Astrocyte (in vitro differentiated cells and primary cell): ENCODE data around the gene KRTAP10-1. TPM values are rescaled to one million over a fixed set of nuclear protein-coding genes. Genes with fewer than 3 reads are reported as not detected.

Experiments
- DNase-seq: peaks from one replicate; pipeline ENCODE4 v3.0.0-alpha.2; 2010; ENCODE audit warnings: low read depth
- FAIRE-seq: peaks from 2 replicates; lab custom pipeline; 2011; peaks lifted over from hg19 to GRCh38; lab: Jason Lieb, UNC
- H2AFZ ChIP-seq: 2 replicates; pipeline ENCODE4 v1.6.0; 2012; ENCODE audit warnings: low read depth, low read length, inconsistent platforms
- H3K27ac ChIP-seq: 2 replicates; pipeline ENCODE4 v1.5.1; 2011; ENCODE audit warnings: low read depth, low read length, inconsistent platforms
- H3K27me3 ChIP-seq: 2 replicates; pipeline ENCODE4 v1.6.0; 2011; ENCODE audit warnings: low read length, inconsistent platforms; ENCODE audit not compliant: insufficient read depth
- H3K36me3 ChIP-seq: 2 replicates; pipeline ENCODE4 v1.5.1; 2011; ENCODE audit warnings: low read length, inconsistent platforms; ENCODE audit not compliant: insufficient read depth
- H3K4me1 ChIP-seq: 2 replicates; pipeline ENCODE4 v1.5.1; 2011; ENCODE audit warnings: low read length, inconsistent platforms; ENCODE audit not compliant: insufficient read depth
- H3K4me2 ChIP-seq: 2 replicates; pipeline ENCODE4 v1.6.0; 2012; ENCODE audit warnings: low read length, inconsistent platforms
- H3K4me3 ChIP-seq: 2 replicates; pipeline ENCODE4 v1.5.1; 2011; ENCODE audit warnings: low read depth, mild to moderate bottlenecking, low read length, inconsistent platforms; ENCODE audit not compliant: insufficient read depth
- H3K79me2 ChIP-seq: 2 replicates; pipeline ENCODE4 v1.6.0; 2012; ENCODE audit warnings: mild to moderate bottlenecking, low read length, inconsistent platforms; ENCODE audit not compliant: insufficient read depth
- H3K9ac ChIP-seq: 2 replicates; pipeline ENCODE4 v1.6.0; 2012; ENCODE audit warnings: mild to moderate bottlenecking, low read length, inconsistent platforms
- H3K9me3 ChIP-seq: 2 replicates; pipeline ENCODE4 v1.5.1; 2012; ENCODE audit warnings: low read depth, mild to moderate bottlenecking, low read length, inconsistent platforms; ENCODE audit not compliant: insufficient read depth
- H4K20me1 ChIP-seq: 2 replicates; pipeline ENCODE4 v1.6.0; 2012; ENCODE audit warnings: low read length, inconsistent platforms; ENCODE audit not compliant: insufficient read depth
- H3K27ac Mint-ChIP-seq: one replicate; pipeline ENCODE4 v1.8.0; 2021; ENCODE audit warnings: mild to moderate bottlenecking, mixed read lengths; ENCODE audit not compliant: unreplicated experiment
- H3K27me3 Mint-ChIP-seq: one replicate; pipeline ENCODE4 v1.8.0; 2021; ENCODE audit warnings: low read depth, mixed read lengths; ENCODE audit not compliant: unreplicated experiment
- H3K36me3 Mint-ChIP-seq: one replicate; pipeline ENCODE4 v1.8.0; 2021; ENCODE audit warnings: low read depth, mixed read lengths; ENCODE audit not compliant: unreplicated experiment
- H3K4me1 Mint-ChIP-seq: one replicate; pipeline ENCODE4 v1.8.0; 2021; ENCODE audit warnings: low read depth, mixed read lengths; ENCODE audit not compliant: unreplicated experiment
- H3K4me3 Mint-ChIP-seq: one replicate; pipeline ENCODE4 v1.8.0; 2021; ENCODE audit warnings: mild to moderate bottlenecking, moderate library complexity, mixed read lengths; ENCODE audit not compliant: unreplicated experiment
- H3K9me3 Mint-ChIP-seq: one replicate; pipeline ENCODE4 v1.8.0; 2021; ENCODE audit warnings: mild to moderate bottlenecking, mixed read lengths; ENCODE audit not compliant: unreplicated experiment
- EZH2 ChIP-seq: IDR thresholded peaks from 2 replicates; pipeline ENCODE4 v1.6.1; 2012; ENCODE audit warnings: mild to moderate bottlenecking, low read length, inconsistent platforms; ENCODE audit not compliant: insufficient read depth
- total RNA-seq: library from RNA; stranded (reverse); gene quantifications from 2 replicates; pipeline ENCODE4 v1.2.1, GENCODE V29; 2021
- TF ChIP-seq, protein P1 (sequence below): IDR thresholded peaks from 2 replicates; pipeline ENCODE4 v1.5.1; 2011; ENCODE audit warnings: low read depth, mild to moderate bottlenecking, inconsistent platforms, low read length, moderate library complexity; ENCODE audit not compliant: insufficient read depth

Gene KRTAP10-1
- total RNA-seq, 1 donor from 2014 or later, result not detected

DNA sequence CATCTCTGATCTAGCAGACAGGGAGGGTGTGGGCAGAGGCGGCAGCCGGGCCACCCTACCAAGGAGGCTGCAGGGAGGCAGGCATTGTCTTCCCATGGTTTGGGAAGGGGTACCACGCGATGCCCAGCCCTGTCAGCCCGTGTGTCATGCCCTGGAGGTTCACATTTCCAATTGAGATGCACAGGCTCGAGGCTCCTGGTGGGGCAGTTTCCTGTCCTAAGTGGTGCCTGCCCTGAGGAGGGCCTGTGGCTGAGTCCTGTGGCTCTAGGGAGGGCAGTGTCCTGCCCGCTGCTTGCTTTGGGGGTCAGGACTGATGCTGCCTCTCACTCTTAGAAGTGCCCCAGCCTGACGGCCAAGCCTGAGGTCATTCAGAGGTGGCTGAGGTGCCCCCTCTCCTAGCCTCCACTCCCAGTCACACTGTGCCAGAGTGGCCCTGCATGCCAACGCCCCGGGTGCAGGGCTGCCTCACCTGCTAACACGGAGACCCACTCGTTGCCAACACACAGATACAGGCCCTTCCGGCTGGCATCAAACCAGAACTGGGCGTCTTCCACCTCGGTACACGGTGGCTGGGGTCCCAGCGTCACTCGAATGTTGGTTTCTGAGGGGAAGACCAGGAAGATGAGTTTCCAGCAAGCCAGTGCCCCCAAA, 11.9 kb downstream of the KRTAP10-1 start:
- H3K36me3 Mint-ChIP-seq, result no peaks in the 10 kb centered on the region
- Histone ChIP-seq H3K36me3 (no peaks in the 10 kb centered on the region), H3K9me3 (peaks cover 14% of the 10 kb centered on the region), H3K4me1 (no peaks in the 10 kb centered on the region), H2AFZ (no peak overlapping the region), H3K79me2 (no peaks in the 10 kb centered on the region), H3K4me2 (no peak overlapping the region), H3K9ac (no peak overlapping the region), H3K27me3 (no peaks in the 10 kb centered on the region), H4K20me1 (no peaks in the 10 kb centered on the region), H3K4me3 (no peak overlapping the region), H3K27ac (no peak overlapping the region)
- FAIRE-seq (no peak), DNase-seq (no peak)
- H3K27me3 Mint-ChIP-seq, result peaks cover 39% of the 10 kb centered on the region
- peaks cover 11% of the 10 kb centered on the region for H3K9me3 Mint-ChIP-seq
- no peak overlapping the region for H3K4me3 Mint-ChIP-seq
- TF ChIP-seq, protein P1, sequence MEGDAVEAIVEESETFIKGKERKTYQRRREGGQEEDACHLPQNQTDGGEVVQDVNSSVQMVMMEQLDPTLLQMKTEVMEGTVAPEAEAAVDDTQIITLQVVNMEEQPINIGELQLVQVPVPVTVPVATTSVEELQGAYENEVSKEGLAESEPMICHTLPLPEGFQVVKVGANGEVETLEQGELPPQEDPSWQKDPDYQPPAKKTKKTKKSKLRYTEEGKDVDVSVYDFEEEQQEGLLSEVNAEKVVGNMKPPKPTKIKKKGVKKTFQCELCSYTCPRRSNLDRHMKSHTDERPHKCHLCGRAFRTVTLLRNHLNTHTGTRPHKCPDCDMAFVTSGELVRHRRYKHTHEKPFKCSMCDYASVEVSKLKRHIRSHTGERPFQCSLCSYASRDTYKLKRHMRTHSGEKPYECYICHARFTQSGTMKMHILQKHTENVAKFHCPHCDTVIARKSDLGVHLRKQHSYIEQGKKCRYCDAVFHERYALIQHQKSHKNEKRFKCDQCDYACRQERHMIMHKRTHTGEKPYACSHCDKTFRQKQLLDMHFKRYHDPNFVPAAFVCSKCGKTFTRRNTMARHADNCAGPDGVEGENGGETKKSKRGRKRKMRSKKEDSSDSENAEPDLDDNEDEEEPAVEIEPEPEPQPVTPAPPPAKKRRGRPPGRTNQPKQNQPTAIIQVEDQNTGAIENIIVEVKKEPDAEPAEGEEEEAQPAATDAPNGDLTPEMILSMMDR, result no peak
- no peak for TF ChIP-seq EZH2
- no peaks in the 10 kb centered on the region for H3K4me1 Mint-ChIP-seq
- H3K27ac Mint-ChIP-seq, result no peak overlapping the region

DNA sequence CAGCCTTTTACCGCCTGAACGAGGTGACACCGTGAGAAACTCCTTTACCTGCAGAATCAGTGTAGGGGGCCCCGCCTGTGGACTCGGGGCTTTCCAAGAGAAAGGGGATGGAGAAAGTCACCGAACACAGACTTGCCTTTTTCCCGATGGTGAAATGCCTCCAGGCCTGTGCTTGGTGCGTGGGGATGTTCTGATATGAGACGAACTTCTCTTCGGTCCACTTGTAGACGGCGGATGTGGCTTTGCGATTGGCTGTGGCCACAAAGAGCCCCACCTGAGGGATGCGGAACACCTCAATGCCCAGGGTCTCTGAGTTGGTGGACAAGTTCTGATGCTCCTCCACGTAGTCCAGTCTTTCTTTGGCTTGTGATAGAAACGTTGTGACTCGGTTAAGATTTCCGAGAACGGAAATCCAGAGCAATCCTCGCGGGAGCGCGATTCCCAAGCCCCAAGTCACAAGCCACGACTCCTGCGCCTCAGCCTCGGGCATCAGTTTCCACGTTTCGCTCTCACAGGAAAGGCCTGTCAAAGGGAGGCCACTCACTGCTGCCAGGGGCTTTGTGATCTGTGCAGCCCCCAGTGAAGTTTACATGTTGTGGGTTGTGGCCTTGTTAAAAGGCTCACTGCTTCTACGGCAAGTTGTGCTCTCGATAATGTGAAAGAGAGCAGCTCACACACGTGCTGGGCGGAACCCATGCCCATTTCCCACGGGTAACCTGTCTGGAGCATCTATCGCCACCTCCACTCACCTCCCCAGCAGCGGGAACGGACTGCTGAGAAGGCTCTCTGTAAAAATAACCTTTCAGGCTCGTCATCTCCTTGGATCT, 12.6 kb downstream of the KRTAP10-1 start:
- Histone ChIP-seq H4K20me1 (no peaks in the 10 kb centered on the region), H3K9ac (no peak overlapping the region), H3K27ac (no peak overlapping the region), H3K4me3 (no peak overlapping the region), H3K9me3 (peaks cover 19% of the 10 kb centered on the region), H3K4me2 (no peak overlapping the region), H3K79me2 (no peaks in the 10 kb centered on the region), H3K4me1 (no peaks in the 10 kb centered on the region), H3K27me3 (no peaks in the 10 kb centered on the region), H2AFZ (no peak overlapping the region), H3K36me3 (no peaks in the 10 kb centered on the region)
- Mint-ChIP-seq H3K27me3 (peaks cover 39% of the 10 kb centered on the region), H3K4me1 (no peaks in the 10 kb centered on the region), H3K9me3 (peaks cover 11% of the 10 kb centered on the region), H3K4me3 (no peak overlapping the region), H3K27ac (no peak overlapping the region), H3K36me3 (no peaks in the 10 kb centered on the region)
- TF ChIP-seq EZH2, result no peak
- TF ChIP-seq, protein P1, result no peak
- FAIRE-seq (no peak), DNase-seq (no peak)
